IMR-90 (cell line): ENCODE measurements around the gene LRRC7. TPM values are rescaled to one million over a fixed set of nuclear protein-coding genes. Genes with fewer than 3 reads are reported as not detected.

Source experiments
- ATAC-seq: fragments of 200-7000 bp; cut with Tn5 transposase; 2 replicates; pipeline ENCODE4 v1.9.1; 2020; ENCODE audit warnings: low read depth, mild to moderate bottlenecking, moderate library complexity
- BruUV-seq: library from RNA; stranded (reverse); fragments of 400-500 nt; replicated peaks from 2 replicates; lab custom pipeline; 2021; lab: Mats Ljungman, UMichigan
- CTCF ChIA-PET: fragments of 300-600 bp; formaldehyde crosslinking; extraction: SDS; loops from one replicate; lab custom pipeline; 2021; ENCODE audit warnings: antibody characterized with exemption; lab: Yijun Ruan, JAX
- POLR2A ChIA-PET: fragments of 300-600 bp; sonication (Branson Sonifier 250); formaldehyde crosslinking; loops from one replicate; lab custom pipeline; 2022; ENCODE audit warnings: antibody characterized with exemption; ENCODE audit not compliant: unreplicated experiment; lab: Charles Lee
- DNase-seq: peaks from one replicate; pipeline ENCODE4 v3.0.0; 2013
- H2AFZ ChIP-seq: replicated peaks from 2 replicates; pipeline ENCODE3; 2013; ENCODE audit warnings: low read length, mild to moderate bottlenecking; ENCODE audit not compliant: poor library complexity
- H2AK5ac ChIP-seq: 2 replicates; pipeline ENCODE4 v1.6.1; 2013; ENCODE audit warnings: low read depth, low read length, inconsistent platforms
- H2AK9ac ChIP-seq: replicated peaks from 2 replicates; pipeline ENCODE3; 2013; ENCODE audit warnings: mild to moderate bottlenecking, low read depth, low read length, moderate library complexity; ENCODE audit not compliant: poor library complexity
- H2BK120ac ChIP-seq: 2 replicates; pipeline ENCODE4 v1.6.1; 2013; ENCODE audit warnings: low read depth, low read length, inconsistent platforms
- H2BK15ac ChIP-seq: 3 replicates; pipeline ENCODE4 v1.6.1; 2013; ENCODE audit warnings: low read depth, low read length, inconsistent platforms
- H2BK20ac ChIP-seq: 2 replicates; pipeline ENCODE4 v1.6.1; 2013; ENCODE audit warnings: low read depth, mild to moderate bottlenecking, inconsistent platforms, low read length, moderate library complexity
- H2BK5ac ChIP-seq: 2 replicates; pipeline ENCODE4 v1.6.1; 2013; ENCODE audit warnings: mild to moderate bottlenecking, low read depth, low read length, inconsistent platforms; ENCODE audit not compliant: poor library complexity, severe bottlenecking
- H3K14ac ChIP-seq: replicated peaks from 2 replicates; pipeline ENCODE4 v1.6.1; 2013; ENCODE audit warnings: low read depth, low read length, inconsistent platforms
- H3K18ac ChIP-seq: 2 replicates; pipeline ENCODE4 v1.6.1; 2013; ENCODE audit warnings: low read depth, low read length, control low read depth
- H3K23ac ChIP-seq: 2 replicates; pipeline ENCODE4 v1.6.1; 2013; ENCODE audit warnings: low read depth, low read length, inconsistent platforms
- H3K27ac ChIP-seq: 2 replicates; pipeline ENCODE4 v1.5.1; 2013; ENCODE audit warnings: mild to moderate bottlenecking, control low read depth, low read length; ENCODE audit not compliant: insufficient read depth
- H3K27me3 ChIP-seq: 2 replicates; pipeline ENCODE4 v1.6.1; 2013; ENCODE audit warnings: low read length; ENCODE audit not compliant: control insufficient read depth, insufficient read depth
- H3K36me3 ChIP-seq: 2 replicates; pipeline ENCODE4 v1.6.1; 2013; ENCODE audit warnings: low read length, mixed read lengths; ENCODE audit not compliant: control insufficient read depth, insufficient read depth
- H3K4ac ChIP-seq: 2 replicates; pipeline ENCODE4 v1.6.1; 2013; ENCODE audit warnings: low read depth, low read length, inconsistent platforms
- H3K4me1 ChIP-seq: 2 replicates; pipeline ENCODE4 v1.6.1; 2013; ENCODE audit warnings: low read length, mixed read lengths; ENCODE audit not compliant: control insufficient read depth, insufficient read depth
- H3K4me2 ChIP-seq: 2 replicates; pipeline ENCODE4 v1.6.1; 2013; ENCODE audit warnings: low read depth, mild to moderate bottlenecking, control low read depth, low read length, moderate library complexity
- H3K4me3 ChIP-seq: 2 replicates; pipeline ENCODE4 v1.5.1; 2013; ENCODE audit warnings: low read depth, mild to moderate bottlenecking, control low read depth, low read length, moderate library complexity; ENCODE audit not compliant: insufficient read depth
- H3K56ac ChIP-seq: 2 replicates; pipeline ENCODE4 v1.6.1; 2013; ENCODE audit warnings: low read length, inconsistent platforms; ENCODE audit not compliant: insufficient read depth; ENCODE audit errors: extremely low read depth
- H3K79me1 ChIP-seq, 2 experiments: 2 replicates each; pipeline ENCODE4 v1.6.1; 2013; ENCODE audit warnings: low read length in 2 of 2, inconsistent platforms in 1 of 2, low read depth in 1 of 2
- H3K9ac ChIP-seq: 2 replicates; pipeline ENCODE4 v1.6.1; 2013; ENCODE audit warnings: low read depth, low read length, control low read depth
- H3K9me1 ChIP-seq: 2 replicates; pipeline ENCODE4 v1.6.1; 2013; ENCODE audit warnings: low read length, inconsistent platforms; ENCODE audit not compliant: insufficient read depth
- H3K9me3 ChIP-seq: 2 replicates; pipeline ENCODE4 v1.6.1; 2013; ENCODE audit warnings: low read length; ENCODE audit not compliant: control insufficient read depth, insufficient read depth
- H4K20me1 ChIP-seq: 2 replicates; pipeline ENCODE4 v1.6.1; 2013; ENCODE audit warnings: low read length, inconsistent platforms; ENCODE audit not compliant: insufficient read depth
- H4K5ac ChIP-seq: 2 replicates; pipeline ENCODE4 v1.6.1; 2013; ENCODE audit warnings: mild to moderate bottlenecking, low read depth, low read length, control low read depth
- H4K8ac ChIP-seq, 2 experiments: 2 replicates each; pipeline ENCODE4 v1.6.1; 2013; ENCODE audit warnings: low read depth in 2 of 2, low read length in 2 of 2, control low read depth in 1 of 2, inconsistent platforms in 1 of 2
- H4K91ac ChIP-seq: 2 replicates; pipeline ENCODE4 v1.6.1; 2013; ENCODE audit warnings: low read depth, low read length, inconsistent platforms; ENCODE audit not compliant: insufficient read depth
- CHD1 ChIP-seq: IDR thresholded peaks from 2 replicates; pipeline ENCODE4 v1.6.1; 2012; ENCODE audit warnings: low read depth, low read length, improper control_type of control experiment
- RCOR1 ChIP-seq: IDR thresholded peaks from 2 replicates; pipeline ENCODE4 v1.6.1; 2012; ENCODE audit warnings: mild to moderate bottlenecking, low read length, improper control_type of control experiment; ENCODE audit not compliant: insufficient replicate concordance
- WGBS, 2 experiments: methylation state at CpG; one replicate each; pipeline versions ENCODE4 v1.1.5 to v1.1.7; 2013; ENCODE audit warnings: missing lambda C conversion rate in 2 of 2; ENCODE audit not compliant: insufficient read length in 1 of 2; ENCODE audit errors: extremely low coverage in 2 of 2; 5-methylcytosine and 5-hydroxymethylcytosine counted together
- dilution Hi-C: fragments of 300-500 bp; cut with HindIII; formaldehyde crosslinking; loops from one replicate; pipeline ENCODE4 v1.14.3; 2018; ENCODE audit warnings: low sequenced_read_pairs; ENCODE audit not compliant: unreplicated experiment
- in situ Hi-C: fragments of 300-500 bp; cut with MboI; formaldehyde crosslinking; loops from 3 replicates; pipeline ENCODE4 v1.14.3; 2019; ENCODE audit warnings: low sequenced_read_pairs, inconsistent platforms, mixed read lengths
- intact Hi-C: fragments of 100-400 bp; cut with micrococcal nuclease; formaldehyde crosslinking; loops from 2 replicates; pipeline ENCODE4 v1.10.0; 2022
- polyA plus RNA-seq, 3 experiments: library from polyadenylated mRNA; depleted of rRNA; stranded (reverse); fragments of >200 nt; gene quantifications; 2 replicates each; pipeline ENCODE4 v1.2.3, GENCODE V29; 2012; ENCODE audit warnings: low replicate concordance in 1 of 3
- total RNA-seq: library from RNA; depleted of rRNA; stranded (reverse); fragments of >200 nt; gene quantifications from 2 replicates; pipeline ENCODE4 v1.2.3, GENCODE V29; 2012
- TF ChIP-seq, protein P1 (sequence below): fragments of 150-350 bp; IDR thresholded peaks from 2 replicates; pipeline ENCODE4 v1.6.1; 2016; ENCODE audit warnings: low read depth, mild to moderate bottlenecking, low read length, moderate library complexity, borderline replicate concordance

Gene LRRC7
- total and polyA plus RNA-seq, 2 of the 4 experiments (the other 2 are of a cell fraction), result under 0.01 to 0.02 TPM

- Histone ChIP-seq H2BK20ac (no peak overlapping the region), H2AFZ (no peak overlapping the region), H3K9me1 (no peaks in the 10 kb centered on the region), H4K8ac (no peak overlapping the region), H2AK5ac (no peak overlapping the region), H3K27ac (no peak overlapping the region), H2BK15ac (no peak overlapping the region), H3K9me3 (no peaks in the 10 kb centered on the region), H4K5ac (no peak overlapping the region), H4K91ac (no peak overlapping the region), H3K23ac (no peak overlapping the region), H3K4me3 (no peak overlapping the region), H3K79me1 (no peaks in the 10 kb centered on the region), H4K20me1 (no peaks in the 10 kb centered on the region), H2BK120ac (no peak overlapping the region), H3K4ac (no peak overlapping the region), H3K14ac (no peak overlapping the region), H3K36me3 (no peaks in the 10 kb centered on the region), H3K4me2 (no peak overlapping the region), H3K18ac (no peak overlapping the region), H2AK9ac (no peak overlapping the region), H2BK5ac (no peak overlapping the region), H3K27me3 (no peaks in the 10 kb centered on the region), H3K56ac (no peak overlapping the region), H3K9ac (no peak overlapping the region), H3K4me1 (no peaks in the 10 kb centered on the region)
- no TSS peak for BruUV-seq
- intact Hi-C loops, result no loop called here
- in situ Hi-C loops, result no loop called here
- WGBS, 2 experiments, result no CpG with 5 or more reads among the region's 1 CpG
- TF ChIP-seq CHD1 (no peak), RCOR1 (no peak)
- TF ChIP-seq, protein P1, sequence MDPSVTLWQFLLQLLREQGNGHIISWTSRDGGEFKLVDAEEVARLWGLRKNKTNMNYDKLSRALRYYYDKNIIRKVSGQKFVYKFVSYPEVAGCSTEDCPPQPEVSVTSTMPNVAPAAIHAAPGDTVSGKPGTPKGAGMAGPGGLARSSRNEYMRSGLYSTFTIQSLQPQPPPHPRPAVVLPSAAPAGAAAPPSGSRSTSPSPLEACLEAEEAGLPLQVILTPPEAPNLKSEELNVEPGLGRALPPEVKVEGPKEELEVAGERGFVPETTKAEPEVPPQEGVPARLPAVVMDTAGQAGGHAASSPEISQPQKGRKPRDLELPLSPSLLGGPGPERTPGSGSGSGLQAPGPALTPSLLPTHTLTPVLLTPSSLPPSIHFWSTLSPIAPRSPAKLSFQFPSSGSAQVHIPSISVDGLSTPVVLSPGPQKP, result no peak
- dilution Hi-C loops, result no loop called here
- ATAC-seq (no peak), DNase-seq (no peak)
- CTCF ChIA-PET, result no interaction called here
- POLR2A ChIA-PET, result no interaction called here
Measured at GRCh38 chr1:69553726-69554125, 14.0 kb upstream of the LRRC7 start.
